HCT116 (cell line): Measurements from ENCODE around the gene WLS. TPM values are rescaled to one million over a fixed set of nuclear protein-coding genes. Genes with fewer than 3 reads are reported as not detected.

Experiments used
- ATAC-seq: fragments of 200-7000 bp; cut with Tn5 transposase; 2 replicates; pipeline ENCODE4 v1.9.1; 2020; ENCODE audit warnings: mild to moderate bottlenecking, moderate library complexity
- BruUV-seq: library from RNA; stranded (reverse); fragments of 400-500 nt; replicated peaks from 2 replicates; lab custom pipeline; 2021; lab: Mats Ljungman, UMichigan
- CTCF ChIA-PET: fragments of 300-600 bp; sonication (Branson Sonifier 250); formaldehyde crosslinking; loops from one replicate; lab custom pipeline; 2021; ENCODE audit warnings: antibody characterized with exemption; lab: Charles Lee
- POLR2A ChIA-PET: fragments of 300-600, 350-600 bp; sonication (Branson Sonifier 250); formaldehyde crosslinking; loops from one replicate; lab custom pipeline; 2021; ENCODE audit warnings: antibody characterized with exemption; lab: Charles Lee
- RAD21 ChIA-PET, 2 experiments: fragments of 300-600 bp; sonication (Branson Sonifier 250); formaldehyde crosslinking; loops; one replicate each; lab custom pipeline; 2023; ENCODE audit warnings: low total read pairs in 2 of 2; ENCODE audit not compliant: uncharacterized antibody in 2 of 2, unreplicated experiment in 2 of 2, low non-redundant PET in 1 of 2; lab: Charles Lee
- DNase-seq: peaks from one replicate; pipeline ENCODE4 v3.0.0-alpha.2; 2010; ENCODE audit warnings: low read depth, low spot score
- H2AFZ ChIP-seq: fragments of 200-600 bp; shearing (Covaris generic), sonication (generic); 2 replicates; pipeline ENCODE4 v1.6.1; 2017; ENCODE audit warnings: low read depth, mixed run types, mixed read lengths, antibody characterized with exemption, low read length; ENCODE audit not compliant: poor library complexity, severe bottlenecking
- H3K27ac ChIP-seq: 2 replicates; pipeline ENCODE4 v1.5.1; 2012; ENCODE audit warnings: low read depth, low read length
- H3K27me3 ChIP-seq: fragments of 200-600 bp; sonication (generic); 2 replicates; pipeline ENCODE4 v1.6.1; 2016; ENCODE audit warnings: mixed run types, low read length, mixed read lengths; ENCODE audit not compliant: insufficient read depth
- H3K36me3 ChIP-seq, 2 experiments: fragments of 200-500 bp in 1 of 2; fragments of 200-600 bp in 1 of 2; sonication (Bioruptor generic) in 1 of 2; sonication (generic) in 1 of 2; 2 replicates each; pipeline versions ENCODE4 v1.5.1 to v1.6.1; 2014 to 2016; ENCODE audit warnings: low read length in 2 of 2, inconsistent platforms in 1 of 2, mixed read lengths in 1 of 2, mixed run types in 1 of 2; ENCODE audit not compliant: insufficient read depth in 2 of 2, control insufficient read depth in 1 of 2
- H3K4me1 ChIP-seq, 2 experiments: fragments of 200-600 bp in 1 of 2; sonication (generic) in 1 of 2; 2 replicates each; pipeline versions ENCODE4 v1.5.1 to v1.6.1; 2012 to 2017; ENCODE audit warnings: low read length in 2 of 2, inconsistent platforms in 1 of 2, mild to moderate bottlenecking in 1 of 2, mixed read lengths in 1 of 2, mixed run types in 1 of 2, moderate library complexity in 1 of 2; ENCODE audit not compliant: insufficient read depth in 2 of 2, control insufficient read depth in 1 of 2
- H3K4me2 ChIP-seq: fragments of 200-600 bp; sonication (generic); 2 replicates; pipeline ENCODE4 v1.6.1; 2017; ENCODE audit warnings: mixed run types, low read length, mixed read lengths
- H3K4me3 ChIP-seq, 2 experiments: fragments of 200-600 bp in 1 of 2; sonication (generic) in 1 of 2; replicated peaks in 1 of 2; 2 replicates each; pipeline ENCODE4 v1.5.1; 2011 to 2016; ENCODE audit warnings: low read length in 2 of 2, control low read depth in 1 of 2, low read depth in 1 of 2, mild to moderate bottlenecking in 1 of 2, mixed read lengths in 1 of 2, mixed run types in 1 of 2
- H3K79me2 ChIP-seq: fragments of 200-600 bp; sonication (generic); 2 replicates; pipeline ENCODE4 v1.6.1; 2017; ENCODE audit warnings: mild to moderate bottlenecking, mixed run types, low read length, moderate library complexity, mixed read lengths; ENCODE audit not compliant: insufficient read depth
- H3K9ac ChIP-seq: fragments of 200-600 bp; sonication (generic); 2 replicates; pipeline ENCODE4 v1.6.1; 2016; ENCODE audit warnings: low read length, mixed read lengths
- H3K9me2 ChIP-seq: fragments of 200-600 bp; sonication (generic), shearing (Covaris generic); 2 replicates; pipeline ENCODE4 v1.6.1; 2017; ENCODE audit warnings: mixed run types, mild to moderate bottlenecking, moderate library complexity; ENCODE audit not compliant: insufficient read depth
- H3K9me3 ChIP-seq, 2 experiments: fragments of 200-500 bp in 1 of 2; fragments of 200-600 bp in 1 of 2; sonication (Bioruptor generic) in 1 of 2; sonication (generic) in 1 of 2; 2 replicates each; pipeline ENCODE4 v1.6.1; 2014 to 2017; ENCODE audit warnings: low read length in 2 of 2, mixed read lengths in 2 of 2, inconsistent platforms in 1 of 2, low read depth in 1 of 2, mild to moderate bottlenecking in 1 of 2, mixed run types in 1 of 2, moderate library complexity in 1 of 2; ENCODE audit not compliant: control insufficient read depth in 1 of 2, insufficient read depth in 1 of 2
- H4K20me1 ChIP-seq: fragments of 200-600 bp; sonication (generic), shearing (Covaris generic); 2 replicates; pipeline ENCODE4 v1.6.1; 2017; ENCODE audit warnings: mixed run types, mild to moderate bottlenecking, moderate library complexity; ENCODE audit not compliant: insufficient read depth
- EZH2phosphoT487 ChIP-seq: fragments of 200-600 bp; IDR thresholded peaks from 2 replicates; pipeline ENCODE4 v1.6.1; 2018; ENCODE audit warnings: antibody characterized with exemption, borderline replicate concordance
- MAX ChIP-seq: IDR thresholded peaks from 2 replicates; pipeline ENCODE4 v1.6.1; 2012
- POLR2A ChIP-seq: IDR thresholded peaks from 2 replicates; pipeline ENCODE4 v1.7.0; 2011; ENCODE audit warnings: borderline replicate concordance; ENCODE audit not compliant: insufficient read depth, insufficient read length; ENCODE audit errors: extremely low read depth
- POLR2AphosphoS5 ChIP-seq: IDR thresholded peaks from 2 replicates; pipeline ENCODE4 v1.6.1; 2011; ENCODE audit warnings: mild to moderate bottlenecking, low read depth, low read length, moderate library complexity
- RAD21 ChIP-seq: IDR thresholded peaks from 2 replicates; pipeline ENCODE4 v1.6.1; 2012; ENCODE audit warnings: low read depth, mild to moderate bottlenecking
- SIN3A ChIP-seq: IDR thresholded peaks from 2 replicates; pipeline ENCODE4 v1.6.1; 2012; ENCODE audit warnings: low read depth
- SRF ChIP-seq: IDR thresholded peaks from 2 replicates; pipeline ENCODE4 v1.6.1; 2012; ENCODE audit warnings: low read depth
- YY1 ChIP-seq: IDR thresholded peaks from 2 replicates; pipeline ENCODE4 v1.6.1; 2011; ENCODE audit warnings: low read length, low read depth, moderate library complexity, mild to moderate bottlenecking; ENCODE audit not compliant: insufficient replicate concordance; ENCODE audit errors: extremely low read depth
- intact Hi-C: fragments of 100-400 bp; cut with micrococcal nuclease; formaldehyde crosslinking; loops from 2 replicates; pipeline ENCODE4 v1.10.0; 2022
- total RNA-seq: library from RNA; stranded (reverse); gene quantifications from one replicate; pipeline ENCODE4 v1.2.1, GENCODE V29; 2021; ENCODE audit not compliant: unreplicated experiment
- TF ChIP-seq, protein P1 (sequence below): IDR thresholded peaks from 2 replicates; pipeline ENCODE4 v1.6.1; 2011; ENCODE audit warnings: mild to moderate bottlenecking, low read length, moderate library complexity; ENCODE audit not compliant: insufficient replicate concordance; ENCODE audit errors: extremely low read depth
- TF ChIP-seq, protein P2 (sequence below), 3 experiments: fragments of 200-600 bp in 1 of 3; sonication (generic) in 1 of 3; IDR thresholded peaks in 2 of 3; conservative IDR thresholded peaks in 1 of 3; 2 replicates each; pipeline ENCODE4 v1.5.1; 2012 to 2017; ENCODE audit warnings: low read depth in 2 of 3, low read length in 2 of 3, antibody characterized with exemption in 1 of 3, borderline replicate concordance in 1 of 3, control low read depth in 1 of 3, mild to moderate bottlenecking in 1 of 3, mixed read lengths in 1 of 3, mixed run types in 1 of 3, moderate library complexity in 1 of 3; ENCODE audit not compliant: insufficient read depth in 1 of 3

WLS gene
- total RNA-seq, 1 experiment from 2014 or later, result 38.0 TPM

GRCh38 chr1:68120136-68120791, 112.1 kb downstream of the WLS start:
- ChIA-PET RAD21 (interaction anchor here (0.6 to 2.5 kb wide), 10 partner anchors 201 to 355 kb away, joined by 3 to 20 read pairs (median 8); no protein-coding TSS in a partner anchor), POLR2A (interaction anchor here (0.6 to 1.8 kb wide), 9 partner anchors 108 to 322 kb away, joined by 3 to 5 read pairs (median 4); no protein-coding TSS in a partner anchor), CTCF (interaction anchor here (0.6 to 7.4 kb wide), 27 partner anchors 11 to 439 kb away, joined by 3 to 144 read pairs (median 5); partner anchors contain the start of gene WLS)
- no peak overlapping the region for H3K9ac ChIP-seq
- H3K4me1 ChIP-seq, result peaks cover 0 to 22% of the 10 kb centered on the region in 2 experiments; a peak in 1 of 4 replicates
- H4K20me1 ChIP-seq, result no peaks in the 10 kb centered on the region
- H3K36me3 ChIP-seq, result peaks cover 0 to 2% of the 10 kb centered on the region in 2 experiments; a peak in 1 of 4 replicates
- peak; percentile 80 for ATAC-seq
- no peaks in the 10 kb centered on the region for H3K9me2 ChIP-seq
- no peak overlapping the region for H3K4me3 ChIP-seq
- intact Hi-C loops, result loop anchor here (1.0 to 2.0 kb wide), 4 partner anchors 201 to 323 kb away; no protein-coding TSS in a partner anchor
- no peak overlapping the region for H3K27ac ChIP-seq
- H2AFZ ChIP-seq, result no peak overlapping the region
- H3K27me3 ChIP-seq, result no peaks in the 10 kb centered on the region
- no peaks in the 10 kb centered on the region for H3K9me3 ChIP-seq
- peak; percentile 69 for DNase-seq
- TF ChIP-seq, protein P1, sequence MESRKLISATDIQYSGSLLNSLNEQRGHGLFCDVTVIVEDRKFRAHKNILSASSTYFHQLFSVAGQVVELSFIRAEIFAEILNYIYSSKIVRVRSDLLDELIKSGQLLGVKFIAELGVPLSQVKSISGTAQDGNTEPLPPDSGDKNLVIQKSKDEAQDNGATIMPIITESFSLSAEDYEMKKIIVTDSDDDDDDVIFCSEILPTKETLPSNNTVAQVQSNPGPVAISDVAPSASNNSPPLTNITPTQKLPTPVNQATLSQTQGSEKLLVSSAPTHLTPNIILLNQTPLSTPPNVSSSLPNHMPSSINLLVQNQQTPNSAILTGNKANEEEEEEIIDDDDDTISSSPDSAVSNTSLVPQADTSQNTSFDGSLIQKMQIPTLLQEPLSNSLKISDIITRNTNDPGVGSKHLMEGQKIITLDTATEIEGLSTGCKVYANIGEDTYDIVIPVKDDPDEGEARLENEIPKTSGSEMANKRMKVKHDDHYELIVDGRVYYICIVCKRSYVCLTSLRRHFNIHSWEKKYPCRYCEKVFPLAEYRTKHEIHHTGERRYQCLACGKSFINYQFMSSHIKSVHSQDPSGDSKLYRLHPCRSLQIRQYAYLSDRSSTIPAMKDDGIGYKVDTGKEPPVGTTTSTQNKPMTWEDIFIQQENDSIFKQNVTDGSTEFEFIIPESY, result no peak
- no peak for TF ChIP-seq POLR2A
- TF ChIP-seq SRF, result peak; percentile 87
- TF ChIP-seq EZH2phosphoT487, result no peak
- no peak for TF ChIP-seq MAX
- TF ChIP-seq SIN3A, result no peak
- no peak for TF ChIP-seq POLR2AphosphoS5
- TF ChIP-seq, protein P2, sequence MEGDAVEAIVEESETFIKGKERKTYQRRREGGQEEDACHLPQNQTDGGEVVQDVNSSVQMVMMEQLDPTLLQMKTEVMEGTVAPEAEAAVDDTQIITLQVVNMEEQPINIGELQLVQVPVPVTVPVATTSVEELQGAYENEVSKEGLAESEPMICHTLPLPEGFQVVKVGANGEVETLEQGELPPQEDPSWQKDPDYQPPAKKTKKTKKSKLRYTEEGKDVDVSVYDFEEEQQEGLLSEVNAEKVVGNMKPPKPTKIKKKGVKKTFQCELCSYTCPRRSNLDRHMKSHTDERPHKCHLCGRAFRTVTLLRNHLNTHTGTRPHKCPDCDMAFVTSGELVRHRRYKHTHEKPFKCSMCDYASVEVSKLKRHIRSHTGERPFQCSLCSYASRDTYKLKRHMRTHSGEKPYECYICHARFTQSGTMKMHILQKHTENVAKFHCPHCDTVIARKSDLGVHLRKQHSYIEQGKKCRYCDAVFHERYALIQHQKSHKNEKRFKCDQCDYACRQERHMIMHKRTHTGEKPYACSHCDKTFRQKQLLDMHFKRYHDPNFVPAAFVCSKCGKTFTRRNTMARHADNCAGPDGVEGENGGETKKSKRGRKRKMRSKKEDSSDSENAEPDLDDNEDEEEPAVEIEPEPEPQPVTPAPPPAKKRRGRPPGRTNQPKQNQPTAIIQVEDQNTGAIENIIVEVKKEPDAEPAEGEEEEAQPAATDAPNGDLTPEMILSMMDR (IDR thresholded peaks at IDR 0.05 in 2 of 3, conservative IDR thresholded peaks at IDR 0.05 in 1 of 3; ENCODE audit: borderline replicate concordance in 1 of 3, insufficient read depth in 1 of 3, low read depth in 2 of 3, low read length in 2 of 3), result peak; percentile 64 to 83 (median 82); a peak in 5 of 6 replicates
- TF ChIP-seq RAD21, result peak; percentile 95
- no peak for TF ChIP-seq YY1
- TF ChIP-seq, all 23 proteins: peak for 3
- Histone ChIP-seq H3K79me2 (no peaks in the 10 kb centered on the region), H3K4me2 (no peak overlapping the region)
- no TSS peak for BruUV-seq
